GM12878 (cell line): ENCODE measurements around the gene METTL27.

Experiments used
- CTCF ChIP-seq, 3 experiments: IDR thresholded peaks in 2 of 3; conservative IDR thresholded peaks in 1 of 3; 2 replicates each; pipeline ENCODE4 v1.5.1; 2011; ENCODE audit warnings: low read depth in 3 of 3, low read length in 3 of 3, mild to moderate bottlenecking in 3 of 3, control low read depth in 2 of 3, moderate library complexity in 2 of 3, inconsistent platforms in 1 of 3, mixed read lengths in 1 of 3; ENCODE audit not compliant: control insufficient read depth in 2 of 3, insufficient read depth in 1 of 3; ENCODE audit errors: extremely low read depth in 1 of 3
- RAD51 ChIP-seq: fragments of 450-650 bp; IDR thresholded peaks from 2 replicates; pipeline ENCODE4 v1.6.1; 2016; ENCODE audit warnings: moderate library complexity, mild to moderate bottlenecking, inconsistent platforms

- TF ChIP-seq RAD51 (no peak), CTCF (IDR thresholded peaks at IDR 0.05 in 2 of 3, conservative IDR thresholded peaks at IDR 0.05 in 1 of 3; ENCODE audit: control insufficient read depth in 2 of 3, extremely low read depth in 1 of 3, insufficient read depth in 1 of 3, low read depth in 3 of 3, low read length in 3 of 3) (no peak)
These were observed 40.7 kb downstream of the METTL27 start for GRCh38 chr7:73801577-73801976.
